GM21529 (cell line): Measurements from ENCODE around the gene SEMA3G.

ENCODE experiments used
- ATAC-seq: cut with Tn5 transposase; IDR thresholded peaks from one replicate; pipeline ENCODE4 v1.9.1; 2021; ENCODE audit not compliant: unreplicated experiment

Gene SEMA3G

GRCh38 chr3:52440249-52440551 lies 4.7 kb downstream of the SEMA3G start:
- no peak for ATAC-seq

DNA sequence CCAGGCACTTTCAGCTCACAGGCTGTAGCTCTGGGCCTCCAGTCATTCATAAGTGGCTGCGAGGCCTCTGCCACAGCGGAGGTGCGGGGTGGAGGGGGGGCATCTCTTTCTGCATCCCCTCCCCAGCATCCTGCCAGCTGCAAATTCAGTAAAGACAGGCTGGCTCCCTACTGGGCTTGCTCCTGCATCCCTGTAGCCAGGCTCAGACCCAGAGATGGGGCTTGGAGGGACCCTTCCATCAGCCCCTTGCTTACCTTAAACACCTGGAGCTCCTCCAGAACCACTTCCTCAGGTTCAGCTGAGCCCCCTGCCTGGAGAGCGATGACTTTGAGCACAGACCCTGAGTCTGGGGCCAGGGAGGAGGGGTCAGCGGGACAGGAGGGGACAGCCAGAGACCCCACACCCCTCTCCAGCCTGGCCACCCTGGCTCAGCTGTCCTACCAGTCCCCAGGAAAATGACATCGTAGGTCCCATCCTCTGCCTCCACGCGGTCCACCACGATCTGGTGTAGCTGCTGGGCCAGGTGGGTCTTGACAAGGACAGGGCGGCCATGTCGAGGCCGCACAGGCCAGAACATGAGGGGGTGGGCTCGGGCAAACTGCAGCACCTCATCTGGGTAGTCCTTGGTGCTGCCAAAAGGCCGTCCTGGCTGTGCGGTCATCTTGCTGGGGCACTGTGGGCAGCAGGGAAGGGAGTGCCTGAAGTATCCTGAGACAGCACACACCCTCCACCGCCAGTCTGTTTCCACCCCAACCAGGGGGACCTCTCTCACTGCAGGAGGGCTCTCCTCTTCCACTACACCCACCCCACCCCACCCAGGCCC lies 5.3 kb downstream of the SEMA3G start:
- ATAC-seq, result no peak

- ATAC-seq, result no peak
These were observed 6.1 kb downstream of the SEMA3G start for GRCh38 chr3:52438579-52439425.

GRCh38 chr3:52438104-52438376 lies 6.9 kb downstream of the SEMA3G start:
- no peak for ATAC-seq

GRCh38 chr3:52437326-52438103 lies 7.4 kb downstream of the SEMA3G start:
- no peak for ATAC-seq

GRCh38 chr3:52436500-52437149 lies 8.3 kb downstream of the SEMA3G start:
- no peak for ATAC-seq

- no peak for ATAC-seq
These were observed 9.4 kb downstream of the SEMA3G start for GRCh38 chr3:52435246-52436101.

DNA sequence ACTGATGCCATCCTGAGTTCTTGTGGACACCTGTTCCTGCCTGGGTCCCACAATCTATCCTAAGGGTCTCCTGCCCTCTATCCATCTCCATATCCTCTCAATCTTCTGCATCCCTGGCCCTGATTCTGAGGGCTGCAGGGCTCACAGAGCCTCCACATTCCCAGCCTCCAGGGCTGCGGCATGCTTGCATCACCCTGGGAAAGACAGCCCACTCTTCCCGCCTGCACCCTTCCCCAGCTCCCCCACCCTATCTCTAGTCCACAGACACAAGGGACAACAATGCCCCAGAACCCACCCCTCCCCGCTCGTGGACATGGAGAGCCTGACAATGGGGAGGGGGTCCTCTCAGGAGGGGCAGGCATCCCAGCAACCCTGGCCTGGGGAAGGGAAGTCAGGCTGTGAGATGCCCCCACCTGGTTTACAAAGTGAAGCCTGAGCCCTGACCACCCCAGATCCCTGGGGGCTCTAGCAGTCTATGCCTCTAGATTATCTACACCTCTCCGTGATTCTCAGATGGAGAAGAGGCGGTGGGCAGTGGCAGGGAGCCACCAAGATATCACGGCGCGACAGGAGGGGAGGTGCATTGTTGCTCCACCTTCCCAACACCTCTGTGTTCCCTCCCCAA lies 10.3 kb downstream of the SEMA3G start:
- ATAC-seq, result no peak

DNA sequence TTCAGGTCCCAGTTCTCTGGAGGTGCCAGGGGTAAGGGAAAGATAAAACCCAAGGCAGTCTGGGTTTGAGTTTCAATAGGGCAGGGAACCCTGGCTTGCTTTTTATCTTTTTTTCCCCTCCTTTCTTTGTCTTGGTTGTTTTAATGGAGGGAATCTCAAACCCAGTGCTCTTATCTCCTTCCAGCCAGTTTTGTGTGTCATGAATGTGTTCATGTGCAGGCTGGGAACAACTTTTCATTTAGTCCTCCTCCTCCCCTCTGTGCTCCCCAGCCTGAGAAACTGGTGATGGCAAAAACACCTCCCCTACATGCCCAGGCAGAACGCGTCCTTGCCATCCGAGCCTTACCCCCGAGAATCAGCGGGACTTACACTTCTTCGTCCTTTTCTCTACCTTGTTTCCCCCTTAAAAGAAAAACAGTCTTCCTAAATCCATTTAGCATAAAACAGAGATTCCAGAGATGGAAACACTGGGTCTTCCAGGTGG lies 10.9 kb downstream of the SEMA3G start:
- ATAC-seq, result no peak

DNA sequence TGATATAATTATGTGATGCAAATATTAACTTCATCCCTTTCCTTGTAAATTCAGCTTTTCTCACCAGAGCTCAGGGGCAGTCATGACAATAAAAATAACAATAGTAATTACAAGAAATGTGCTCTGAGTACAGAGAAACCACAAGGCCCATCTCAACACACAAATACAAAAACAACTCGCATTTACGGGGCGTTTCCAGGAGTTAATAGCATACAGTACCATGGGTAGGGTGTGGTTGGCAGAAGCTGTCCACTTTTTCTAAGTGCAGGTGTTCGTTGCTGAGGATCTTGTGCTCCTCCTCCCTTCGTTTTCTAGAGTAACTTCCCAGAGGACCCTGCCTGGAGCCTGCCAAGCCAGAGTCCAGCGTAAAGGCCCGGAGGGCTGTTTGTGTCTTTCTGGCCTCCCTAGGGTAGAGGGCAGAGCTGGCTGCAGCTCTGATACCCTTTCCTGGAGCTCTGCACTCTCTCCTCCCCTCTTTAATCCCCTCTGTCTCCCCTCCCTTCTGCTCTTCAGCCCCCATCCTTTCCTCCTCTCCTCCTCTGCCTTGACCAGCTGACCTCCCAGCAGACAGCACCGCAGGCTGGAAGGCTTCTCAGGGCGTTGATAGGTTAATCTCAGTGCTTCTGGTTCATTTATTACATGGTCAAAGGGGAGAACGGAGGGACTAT lies 11.4 kb downstream of the SEMA3G start:
- no peak for ATAC-seq

- no peak for ATAC-seq
These were observed 12.2 kb downstream of the SEMA3G start for GRCh38 chr3:52432691-52433141.

DNA sequence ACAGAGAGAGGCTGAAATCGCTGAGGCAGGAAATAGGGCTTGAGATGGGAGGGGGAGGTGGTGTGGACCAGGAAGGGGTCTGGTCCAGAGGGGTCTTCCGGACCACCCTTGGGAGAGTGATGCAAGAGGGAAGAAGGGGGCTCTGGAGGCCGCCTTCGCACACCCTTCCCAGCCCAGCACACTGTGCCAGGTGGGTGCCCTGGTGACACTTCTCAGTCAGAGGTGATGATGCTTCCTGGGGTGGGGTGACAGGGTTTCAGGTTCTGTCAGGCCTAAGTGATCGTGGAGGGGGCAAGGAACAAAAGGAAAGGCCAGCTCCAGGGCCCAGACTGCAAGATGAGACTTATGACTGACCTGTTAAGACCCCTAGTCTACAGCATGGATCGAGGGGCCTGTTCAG lies 12.7 kb downstream of the SEMA3G start:
- ATAC-seq, result no peak

DNA sequence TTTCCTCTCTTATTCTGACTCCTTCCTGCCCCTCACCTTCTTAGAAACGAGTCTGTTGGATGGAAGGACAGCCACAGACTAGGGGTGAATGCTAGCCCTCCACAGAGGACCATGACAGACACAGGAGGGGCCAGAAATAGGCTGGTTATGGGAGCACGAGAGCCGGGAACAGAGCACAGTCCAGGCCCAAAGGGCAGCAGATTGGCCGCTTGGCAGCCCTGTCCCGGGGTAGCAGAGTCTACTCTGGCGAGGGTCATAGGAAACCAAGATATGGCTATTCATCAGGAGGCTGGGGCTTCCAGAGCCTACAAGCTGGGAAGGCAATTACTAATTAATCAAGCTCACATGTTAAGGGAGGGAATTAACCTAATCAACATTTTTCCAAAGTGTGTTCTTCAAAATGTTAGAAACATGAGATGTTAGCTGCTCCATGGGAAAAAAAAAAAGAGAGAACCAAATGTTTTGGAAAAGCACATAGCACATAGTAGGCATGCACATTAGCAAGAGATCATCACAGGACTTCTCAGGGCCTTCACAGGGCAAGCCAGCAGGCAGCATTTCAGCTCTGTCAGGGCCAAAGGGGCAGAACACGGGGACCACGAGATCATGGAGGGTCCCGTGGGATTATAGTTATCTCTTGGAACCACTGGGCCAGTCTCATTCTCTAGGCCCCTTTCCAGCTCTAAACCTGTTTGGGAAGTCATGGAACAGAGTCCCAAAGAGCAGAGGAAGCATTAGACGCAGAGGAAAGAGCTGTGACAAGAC lies 13.3 kb downstream of the SEMA3G start:
- ATAC-seq, result no peak

DNA sequence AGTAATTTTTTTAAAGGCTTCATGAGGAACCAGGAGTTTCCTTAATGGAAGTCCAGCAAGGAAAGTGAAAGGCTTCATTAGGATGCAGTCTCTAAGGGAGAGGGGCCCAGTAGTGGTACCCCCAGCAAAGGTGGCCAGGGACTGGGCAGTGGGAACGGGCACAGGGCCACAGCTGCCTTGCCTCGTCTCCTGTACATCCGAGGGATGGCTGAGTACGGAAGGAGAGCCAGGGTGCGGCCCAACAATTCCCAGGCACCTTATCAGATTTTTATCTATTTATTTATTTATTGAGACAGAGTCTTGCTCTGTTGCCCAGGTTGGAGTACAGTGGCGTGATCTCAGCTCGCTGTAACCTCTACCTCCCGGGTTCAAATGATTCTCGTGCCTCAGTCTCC lies 14.5 kb downstream of the SEMA3G start:
- no peak for ATAC-seq

- no peak for ATAC-seq
These were observed 15.0 kb downstream of the SEMA3G start for GRCh38 chr3:52429779-52430415.

DNA sequence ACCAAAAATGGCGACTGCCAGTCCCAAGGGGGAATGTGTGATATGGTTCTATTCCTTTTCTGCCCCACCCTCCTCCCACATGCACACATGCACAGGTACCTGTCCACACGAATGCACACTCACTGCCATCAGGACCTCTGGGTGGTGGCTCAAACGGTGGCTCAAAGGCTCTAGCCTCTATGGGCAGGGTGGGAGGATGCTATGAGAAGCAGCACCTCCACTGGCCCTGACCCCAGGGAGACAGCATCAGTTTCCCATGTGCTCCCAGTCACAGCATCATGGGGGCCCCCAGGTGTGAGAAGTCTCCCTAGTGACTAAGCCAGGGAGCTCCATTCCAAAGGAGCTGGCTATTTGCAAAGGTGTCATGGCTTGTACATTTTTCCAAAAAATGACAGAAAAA lies 15.9 kb downstream of the SEMA3G start:
- ATAC-seq, result no peak

GRCh38 chr3:52428151-52429005 lies 16.5 kb downstream of the SEMA3G start:
- ATAC-seq, result no peak
